IMR-90 (cell line): Measurements from ENCODE around the gene SLF2. TPM values are rescaled to one million over a fixed set of nuclear protein-coding genes. Genes with fewer than 3 reads are reported as not detected.

Experiments
- ATAC-seq: fragments of 200-7000 bp; cut with Tn5 transposase; 2 replicates; pipeline ENCODE4 v1.9.1; 2020; ENCODE audit warnings: low read depth, mild to moderate bottlenecking, moderate library complexity
- BruUV-seq: library from RNA; stranded (reverse); fragments of 400-500 nt; replicated peaks from 2 replicates; lab custom pipeline; 2021; lab: Mats Ljungman, UMichigan
- CTCF ChIA-PET: fragments of 300-600 bp; formaldehyde crosslinking; extraction: SDS; loops from one replicate; lab custom pipeline; 2021; ENCODE audit warnings: antibody characterized with exemption; lab: Yijun Ruan, JAX
- POLR2A ChIA-PET: fragments of 300-600 bp; sonication (Branson Sonifier 250); formaldehyde crosslinking; loops from one replicate; lab custom pipeline; 2022; ENCODE audit warnings: antibody characterized with exemption; ENCODE audit not compliant: unreplicated experiment; lab: Charles Lee
- DNase-seq: peaks from one replicate; pipeline ENCODE4 v3.0.0; 2013
- H2AFZ ChIP-seq: replicated peaks from 2 replicates; pipeline ENCODE3; 2013; ENCODE audit warnings: low read length, mild to moderate bottlenecking; ENCODE audit not compliant: poor library complexity
- H2AK5ac ChIP-seq: 2 replicates; pipeline ENCODE4 v1.6.1; 2013; ENCODE audit warnings: low read depth, low read length, inconsistent platforms
- H2AK9ac ChIP-seq: replicated peaks from 2 replicates; pipeline ENCODE3; 2013; ENCODE audit warnings: mild to moderate bottlenecking, low read depth, low read length, moderate library complexity; ENCODE audit not compliant: poor library complexity
- H2BK120ac ChIP-seq: 2 replicates; pipeline ENCODE4 v1.6.1; 2013; ENCODE audit warnings: low read depth, low read length, inconsistent platforms
- H2BK15ac ChIP-seq: 3 replicates; pipeline ENCODE4 v1.6.1; 2013; ENCODE audit warnings: low read depth, low read length, inconsistent platforms
- H2BK20ac ChIP-seq: 2 replicates; pipeline ENCODE4 v1.6.1; 2013; ENCODE audit warnings: low read depth, mild to moderate bottlenecking, inconsistent platforms, low read length, moderate library complexity
- H2BK5ac ChIP-seq: 2 replicates; pipeline ENCODE4 v1.6.1; 2013; ENCODE audit warnings: mild to moderate bottlenecking, low read depth, low read length, inconsistent platforms; ENCODE audit not compliant: poor library complexity, severe bottlenecking
- H3K14ac ChIP-seq: replicated peaks from 2 replicates; pipeline ENCODE4 v1.6.1; 2013; ENCODE audit warnings: low read depth, low read length, inconsistent platforms
- H3K18ac ChIP-seq: 2 replicates; pipeline ENCODE4 v1.6.1; 2013; ENCODE audit warnings: low read depth, low read length, control low read depth
- H3K23ac ChIP-seq: 2 replicates; pipeline ENCODE4 v1.6.1; 2013; ENCODE audit warnings: low read depth, low read length, inconsistent platforms
- H3K27ac ChIP-seq: 2 replicates; pipeline ENCODE4 v1.5.1; 2013; ENCODE audit warnings: mild to moderate bottlenecking, control low read depth, low read length; ENCODE audit not compliant: insufficient read depth
- H3K27me3 ChIP-seq: 2 replicates; pipeline ENCODE4 v1.6.1; 2013; ENCODE audit warnings: low read length; ENCODE audit not compliant: control insufficient read depth, insufficient read depth
- H3K36me3 ChIP-seq: 2 replicates; pipeline ENCODE4 v1.6.1; 2013; ENCODE audit warnings: low read length, mixed read lengths; ENCODE audit not compliant: control insufficient read depth, insufficient read depth
- H3K4ac ChIP-seq: 2 replicates; pipeline ENCODE4 v1.6.1; 2013; ENCODE audit warnings: low read depth, low read length, inconsistent platforms
- H3K4me1 ChIP-seq: 2 replicates; pipeline ENCODE4 v1.6.1; 2013; ENCODE audit warnings: low read length, mixed read lengths; ENCODE audit not compliant: control insufficient read depth, insufficient read depth
- H3K4me2 ChIP-seq: 2 replicates; pipeline ENCODE4 v1.6.1; 2013; ENCODE audit warnings: low read depth, mild to moderate bottlenecking, control low read depth, low read length, moderate library complexity
- H3K4me3 ChIP-seq: 2 replicates; pipeline ENCODE4 v1.5.1; 2013; ENCODE audit warnings: low read depth, mild to moderate bottlenecking, control low read depth, low read length, moderate library complexity; ENCODE audit not compliant: insufficient read depth
- H3K56ac ChIP-seq: 2 replicates; pipeline ENCODE4 v1.6.1; 2013; ENCODE audit warnings: low read length, inconsistent platforms; ENCODE audit not compliant: insufficient read depth; ENCODE audit errors: extremely low read depth
- H3K79me1 ChIP-seq, 2 experiments: 2 replicates each; pipeline ENCODE4 v1.6.1; 2013; ENCODE audit warnings: low read length in 2 of 2, inconsistent platforms in 1 of 2, low read depth in 1 of 2
- H3K9ac ChIP-seq: 2 replicates; pipeline ENCODE4 v1.6.1; 2013; ENCODE audit warnings: low read depth, low read length, control low read depth
- H3K9me1 ChIP-seq: 2 replicates; pipeline ENCODE4 v1.6.1; 2013; ENCODE audit warnings: low read length, inconsistent platforms; ENCODE audit not compliant: insufficient read depth
- H3K9me3 ChIP-seq: 2 replicates; pipeline ENCODE4 v1.6.1; 2013; ENCODE audit warnings: low read length; ENCODE audit not compliant: control insufficient read depth, insufficient read depth
- H4K20me1 ChIP-seq: 2 replicates; pipeline ENCODE4 v1.6.1; 2013; ENCODE audit warnings: low read length, inconsistent platforms; ENCODE audit not compliant: insufficient read depth
- H4K5ac ChIP-seq: 2 replicates; pipeline ENCODE4 v1.6.1; 2013; ENCODE audit warnings: mild to moderate bottlenecking, low read depth, low read length, control low read depth
- H4K8ac ChIP-seq, 2 experiments: 2 replicates each; pipeline ENCODE4 v1.6.1; 2013; ENCODE audit warnings: low read depth in 2 of 2, low read length in 2 of 2, control low read depth in 1 of 2, inconsistent platforms in 1 of 2
- H4K91ac ChIP-seq: 2 replicates; pipeline ENCODE4 v1.6.1; 2013; ENCODE audit warnings: low read depth, low read length, inconsistent platforms; ENCODE audit not compliant: insufficient read depth
- BHLHE40 ChIP-seq: fragments of 150-350 bp; IDR thresholded peaks from 2 replicates; pipeline ENCODE4 v1.6.1; 2016; ENCODE audit warnings: mild to moderate bottlenecking, low read depth, low read length
- CEBPB ChIP-seq: IDR thresholded peaks from 2 replicates; pipeline ENCODE4 v1.6.1; 2012; ENCODE audit warnings: low read depth, low read length, improper control_type of control experiment
- CHD1 ChIP-seq: IDR thresholded peaks from 2 replicates; pipeline ENCODE4 v1.6.1; 2012; ENCODE audit warnings: low read depth, low read length, improper control_type of control experiment
- ELK1 ChIP-seq: fragments of 150-350 bp; IDR thresholded peaks from 2 replicates; pipeline ENCODE4 v1.6.1; 2016; ENCODE audit warnings: low read depth, mild to moderate bottlenecking, low read length, moderate library complexity, borderline replicate concordance
- FOS ChIP-seq: fragments of 150-350 bp; IDR thresholded peaks from 2 replicates; pipeline ENCODE4 v1.6.1; 2016; ENCODE audit warnings: low read depth, low read length
- MAFK ChIP-seq: IDR thresholded peaks from 2 replicates; pipeline ENCODE4 v1.6.1; 2012; ENCODE audit warnings: low read depth, low read length, improper control_type of control experiment
- MAZ ChIP-seq: IDR thresholded peaks from 2 replicates; pipeline ENCODE4 v1.6.1; 2012; ENCODE audit warnings: low read depth, mild to moderate bottlenecking, low read length, improper control_type of control experiment, moderate library complexity, borderline replicate concordance
- MXI1 ChIP-seq: IDR thresholded peaks from 2 replicates; pipeline ENCODE4 v1.6.1; 2012; ENCODE audit warnings: low read depth, mild to moderate bottlenecking, low read length, moderate library complexity, borderline replicate concordance
- NFE2L2 ChIP-seq: fragments of 150-350 bp; IDR thresholded peaks from 2 replicates; pipeline ENCODE4 v1.6.1; 2016; ENCODE audit warnings: low read depth, mild to moderate bottlenecking, low read length
- RAD21 ChIP-seq: IDR thresholded peaks from 2 replicates; pipeline ENCODE4 v1.6.1; 2012; ENCODE audit warnings: low read length, improper control_type of control experiment
- RCOR1 ChIP-seq: IDR thresholded peaks from 2 replicates; pipeline ENCODE4 v1.6.1; 2012; ENCODE audit warnings: mild to moderate bottlenecking, low read length, improper control_type of control experiment; ENCODE audit not compliant: insufficient replicate concordance
- RFX5 ChIP-seq: IDR thresholded peaks from 2 replicates; pipeline ENCODE4 v1.8.0; 2012; ENCODE audit warnings: low read depth, mild to moderate bottlenecking, low read length, moderate library complexity
- SMC3 ChIP-seq: fragments of 150-350 bp; IDR thresholded peaks from 2 replicates; pipeline ENCODE4 v1.6.1; 2016; ENCODE audit warnings: low read depth, mild to moderate bottlenecking, antibody characterized with exemption, low read length, moderate library complexity
- USF2 ChIP-seq: fragments of 150-350 bp; IDR thresholded peaks from 2 replicates; pipeline ENCODE4 v1.6.1; 2017; ENCODE audit warnings: mild to moderate bottlenecking, antibody characterized with exemption, low read length, low read depth
- WGBS, 2 experiments: methylation state at CpG; one replicate each; pipeline versions ENCODE4 v1.1.5 to v1.1.7; 2013; ENCODE audit warnings: missing lambda C conversion rate in 2 of 2; ENCODE audit not compliant: insufficient read length in 1 of 2; ENCODE audit errors: extremely low coverage in 2 of 2; 5-methylcytosine and 5-hydroxymethylcytosine counted together
- dilution Hi-C: fragments of 300-500 bp; cut with HindIII; formaldehyde crosslinking; loops from one replicate; pipeline ENCODE4 v1.14.3; 2018; ENCODE audit warnings: low sequenced_read_pairs; ENCODE audit not compliant: unreplicated experiment
- in situ Hi-C: fragments of 300-500 bp; cut with MboI; formaldehyde crosslinking; loops from 3 replicates; pipeline ENCODE4 v1.14.3; 2019; ENCODE audit warnings: low sequenced_read_pairs, inconsistent platforms, mixed read lengths
- intact Hi-C: fragments of 100-400 bp; cut with micrococcal nuclease; formaldehyde crosslinking; loops from 2 replicates; pipeline ENCODE4 v1.10.0; 2022
- polyA plus RNA-seq, 3 experiments: library from polyadenylated mRNA; depleted of rRNA; stranded (reverse); fragments of >200 nt; gene quantifications; 2 replicates each; pipeline ENCODE4 v1.2.3, GENCODE V29; 2012; ENCODE audit warnings: low replicate concordance in 1 of 3
- total RNA-seq: library from RNA; depleted of rRNA; stranded (reverse); fragments of >200 nt; gene quantifications from 2 replicates; pipeline ENCODE4 v1.2.3, GENCODE V29; 2012

Gene SLF2
- total and polyA plus RNA-seq, 2 of the 4 experiments (the other 2 are of a cell fraction): 8.5 to 21.7 TPM

GRCh38 chr10:100883312-100883821 lies 29.4 kb upstream of the SLF2 start:
- H3K4ac ChIP-seq: peak overlapping the region; percentile 72
- peak overlapping the region; percentile 61; the same call in 1 of the 3 replicates for H2BK15ac ChIP-seq
- peak overlapping the region; percentile 67 for H4K91ac ChIP-seq
- peak overlapping the region; percentile 19 for H2BK5ac ChIP-seq
- peak overlapping the region; percentile 39 for H2AK9ac ChIP-seq
- H3K9ac ChIP-seq: no peak overlapping the region
- H3K4me2 ChIP-seq: no peak overlapping the region
- H3K27me3 ChIP-seq: no peaks in the 10 kb centered on the region
- intact Hi-C loops: no loop called here
- H3K9me3 ChIP-seq: no peaks in the 10 kb centered on the region
- dilution Hi-C loops: no loop called here
- whole genome bisulfite sequencing, 2 experiments: 65% methylated on average over 8 of the region's 14 CpGs; no CpG with 5 or more reads in 1 of the 2 experiments
- peak overlapping the region; percentile 65; the same call in 1 of the 2 replicates for H3K14ac ChIP-seq
- no peak overlapping the region for H3K56ac ChIP-seq
- in situ Hi-C loops: loop anchor here (5.0 to 25.0 kb wide), 2 partner anchors 321 to 546 kb away; partner anchors contain the start of genes PKD2L1 and SCD
- BruUV-seq: no TSS peak
- H2AK5ac ChIP-seq: peak overlapping the region; percentile 25
- peak overlapping the region; percentile 32 for H4K5ac ChIP-seq
- H3K9me1 ChIP-seq: peaks cover 4% of the 10 kb centered on the region; the same call in 1 of the 2 replicates
- H3K23ac ChIP-seq: peak overlapping the region; percentile 43; the same call in 1 of the 2 replicates
- no peak for ATAC-seq
- H2BK120ac ChIP-seq: peak overlapping the region; percentile 92
- H3K18ac ChIP-seq: peak overlapping the region; percentile 42; the same call in 1 of the 2 replicates
- H3K27ac ChIP-seq: peak overlapping the region; percentile 2; the same call in 1 of the 2 replicates
- peak overlapping the region; percentile 48 to 51; a peak in 2 of 4 replicates for H4K8ac ChIP-seq
- no peak for DNase-seq
- H3K79me1 ChIP-seq: no peaks in the 10 kb centered on the region
- no peak overlapping the region for H3K4me3 ChIP-seq
- H3K4me1 ChIP-seq: peaks cover 28% of the 10 kb centered on the region
- no peaks in the 10 kb centered on the region for H4K20me1 ChIP-seq
- CTCF ChIA-PET: interaction anchor here (1.0 to 1.5 kb wide), 2 partner anchors 11 to 29 kb away, joined by 3 read pairs; partner anchors contain the start of gene SLF2
- POLR2A ChIA-PET: interaction anchor here (0.9 kb wide), 1 partner anchor 365 kb away, joined by 3 read pairs; no protein-coding TSS in a partner anchor
- peak overlapping the region; percentile 40 for H2BK20ac ChIP-seq
- no peaks in the 10 kb centered on the region for H3K36me3 ChIP-seq
- peak overlapping the region; percentile 84 for H2AFZ ChIP-seq
- TF ChIP-seq FOS: no peak
- TF ChIP-seq NFE2L2: no peak
- no peak for TF ChIP-seq ELK1
- no peak for TF ChIP-seq USF2
- TF ChIP-seq MAZ: no peak
- no peak for TF ChIP-seq RFX5
- TF ChIP-seq CHD1: no peak
- no peak for TF ChIP-seq RCOR1
- no peak for TF ChIP-seq CEBPB
- TF ChIP-seq MAFK: no peak
- no peak for TF ChIP-seq BHLHE40
- no peak for TF ChIP-seq SMC3
- no peak for TF ChIP-seq RAD21
- no peak for TF ChIP-seq MXI1
